Suppressor macrophage (primary cell): ENCODE measurements around the gene RXYLT1.

Source experiments
- DNase-seq, 4 experiments: peaks; one replicate each; pipeline ENCODE4 v3.0.0-alpha.2; 2020 to 2022

RXYLT1 gene

GRCh38 chr12:63844391-63845341 lies 65.0 kb downstream of the RXYLT1 start, which contains the start of gene SRGAP1:
Gene SRGAP1, plus strand, starts transcription at chr12:63844700. Its CDS starts 117 bp downstream, at chr12:63844817.
- peak; percentile 54 to 80 (median 67) for DNase-seq

- DNase-seq = peak; percentile 6 to 26 (median 12)
Measured at GRCh38 chr12:63845726-63846125, 66.0 kb downstream of the RXYLT1 start.

- DNase-seq = no peak
Measured at GRCh38 chr12:63846238-63846967, 66.7 kb downstream of the RXYLT1 start.

- DNase-seq = no peak
Measured at GRCh38 chr12:63848450-63848849, 68.7 kb downstream of the RXYLT1 start.

- no peak for DNase-seq
Measured at GRCh38 chr12:63849106-63849620, 69.5 kb downstream of the RXYLT1 start.

GRCh38 chr12:63849641-63850040 lies 69.9 kb downstream of the RXYLT1 start:
- no peak for DNase-seq

GRCh38 chr12:63853978-63854377 lies 74.3 kb downstream of the RXYLT1 start:
- no peak for DNase-seq

- DNase-seq = no peak
Measured at GRCh38 chr12:63855299-63855698, 75.6 kb downstream of the RXYLT1 start.

GRCh38 chr12:63857771-63858670 lies 78.3 kb downstream of the RXYLT1 start:
- DNase-seq = no peak
